Activated naive CD4-positive, alpha-beta T cell treated with anti-CD3 and anti-CD28 coated beads, Interleukin-2, amount 50 U/mL, for 72 hours (primary cell): ENCODE data around the gene ANKRD10. TPM values are rescaled to one million over a fixed set of nuclear protein-coding genes. Genes with fewer than 3 reads are reported as not detected.

ENCODE experiments used
- ATAC-seq, 2 donors: fragments of 150-1000 bp; cut with Tn5 transposase; 2 replicates each; pipeline ENCODE4 v1.10.0; 2021; ENCODE audit warnings: mild to moderate bottlenecking in 2 of 2, moderate library complexity in 2 of 2
- DNase-seq, 2 donors: peaks; one replicate each; pipeline ENCODE4 v3.0.0; 2021 to 2022; ENCODE audit warnings: low spot score in 2 of 2
- H3K27ac Mint-ChIP-seq, 2 donors: one replicate each; pipeline ENCODE4 v1.8.0; 2022; ENCODE audit warnings: mild to moderate bottlenecking in 2 of 2, mixed read lengths in 2 of 2
- H3K36me3 Mint-ChIP-seq, 2 donors: one replicate each; pipeline ENCODE4 v1.8.0; 2022; ENCODE audit warnings: mixed read lengths in 2 of 2
- H3K9me3 Mint-ChIP-seq, 2 donors: one replicate each; pipeline ENCODE4 v1.8.0; 2022; ENCODE audit warnings: mixed read lengths in 2 of 2
- total RNA-seq, 2 donors: library from RNA; stranded (reverse); gene quantifications; one replicate each; pipeline ENCODE4 v1.2.3, GENCODE V29; 2022

Gene ANKRD10
- total RNA-seq, 2 donors from 2014 or later, result 160 to 162 TPM

- DNase-seq (no peak), ATAC-seq (no peak)
- Mint-ChIP-seq H3K36me3 (no peaks in the 10 kb centered on the region), H3K9me3 (no peaks in the 10 kb centered on the region), H3K27ac (peak overlapping the region; percentile 79 to 84)
Measured at GRCh38 chr13:110885516-110885915, 29.4 kb downstream of the ANKRD10 start.

- ATAC-seq, result no peak
- no peak for DNase-seq
- no peaks in the 10 kb centered on the region for H3K36me3 Mint-ChIP-seq
- H3K27ac Mint-ChIP-seq, result peak overlapping the region in 1 of 2 donors; percentile 79
- H3K9me3 Mint-ChIP-seq, result no peaks in the 10 kb centered on the region
Measured at GRCh38 chr13:110884517-110884916, 30.4 kb downstream of the ANKRD10 start.

DNA sequence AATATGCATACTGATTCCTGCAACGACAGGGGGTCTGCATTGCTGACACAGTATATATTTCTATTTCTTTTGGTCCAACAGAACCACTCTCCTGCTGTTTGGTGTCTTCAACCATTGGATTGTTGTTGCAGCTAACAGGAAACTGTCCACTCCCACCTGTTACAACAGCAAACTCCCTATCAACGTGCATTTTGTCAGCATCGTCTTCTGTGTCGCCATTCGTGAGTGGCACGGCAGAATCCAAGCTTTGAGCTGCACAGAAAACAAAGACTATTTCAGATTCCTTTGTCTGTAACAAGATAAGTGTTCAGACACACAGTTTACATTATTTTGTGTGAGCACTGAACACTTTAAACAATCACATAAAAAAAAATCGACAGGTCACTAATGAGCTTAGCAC, 31.3 kb downstream of the ANKRD10 start:
- Mint-ChIP-seq H3K36me3 (no peaks in the 10 kb centered on the region), H3K9me3 (no peaks in the 10 kb centered on the region), H3K27ac (no peak overlapping the region)
- ATAC-seq (no peak), DNase-seq (no peak)

GRCh38 chr13:110882972-110883371, 31.9 kb downstream of the ANKRD10 start:
- DNase-seq, result no peak
- peak; percentile 38 to 61 for ATAC-seq
- Mint-ChIP-seq H3K27ac (no peak overlapping the region), H3K36me3 (no peaks in the 10 kb centered on the region), H3K9me3 (no peaks in the 10 kb centered on the region)

GRCh38 chr13:110881839-110882627, 32.8 kb downstream of the ANKRD10 start:
- no peak overlapping the region for H3K27ac Mint-ChIP-seq
- H3K9me3 Mint-ChIP-seq, result no peaks in the 10 kb centered on the region
- DNase-seq (no peak), ATAC-seq (no peak)
- no peaks in the 10 kb centered on the region for H3K36me3 Mint-ChIP-seq

GRCh38 chr13:110880627-110881026, 34.2 kb downstream of the ANKRD10 start:
- Mint-ChIP-seq H3K27ac (no peak overlapping the region), H3K36me3 (no peaks in the 10 kb centered on the region), H3K9me3 (no peaks in the 10 kb centered on the region)
- DNase-seq, result no peak
- ATAC-seq, result no peak

GRCh38 chr13:110879482-110879881, 35.4 kb downstream of the ANKRD10 start:
- DNase-seq, result no peak
- ATAC-seq, result no peak
- H3K9me3 Mint-ChIP-seq, result no peaks in the 10 kb centered on the region
- H3K36me3 Mint-ChIP-seq, result no peaks in the 10 kb centered on the region
- H3K27ac Mint-ChIP-seq, result no peak overlapping the region

- Mint-ChIP-seq H3K9me3 (no peaks in the 10 kb centered on the region), H3K36me3 (no peaks in the 10 kb centered on the region), H3K27ac (no peak overlapping the region)
- ATAC-seq (no peak), DNase-seq (no peak)
Measured at GRCh38 chr13:110877737-110878258, 37.1 kb downstream of the ANKRD10 start.

GRCh38 chr13:110876609-110877008, 38.3 kb downstream of the ANKRD10 start:
- ATAC-seq (no peak), DNase-seq (no peak)
- H3K27ac Mint-ChIP-seq, result no peak overlapping the region
- H3K36me3 Mint-ChIP-seq, result no peaks in the 10 kb centered on the region
- H3K9me3 Mint-ChIP-seq, result no peaks in the 10 kb centered on the region

DNA sequence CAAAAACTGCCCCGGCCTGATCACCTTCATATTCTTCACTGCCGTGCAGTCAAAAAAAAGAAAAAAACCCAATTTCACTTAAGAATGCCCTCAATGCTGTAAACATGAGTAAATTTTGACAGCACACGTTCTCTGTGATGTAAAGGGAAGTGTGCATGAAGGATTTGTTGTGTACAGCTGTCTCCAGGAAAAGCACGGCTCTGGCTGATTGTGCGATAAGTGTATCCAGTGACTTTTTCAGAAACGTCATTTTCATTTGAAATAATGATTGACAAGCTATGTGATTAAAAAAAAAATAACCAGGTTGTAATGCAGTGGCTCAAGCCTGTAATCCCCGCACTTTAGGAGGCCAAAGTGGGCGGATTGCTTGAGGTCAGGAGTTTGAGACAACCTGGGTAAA, 39.6 kb downstream of the ANKRD10 start:
- H3K36me3 Mint-ChIP-seq, result no peaks in the 10 kb centered on the region
- H3K9me3 Mint-ChIP-seq, result no peaks in the 10 kb centered on the region
- DNase-seq (no peak), ATAC-seq (no peak)
- peak overlapping the region in 1 of 2 donors; percentile 63 for H3K27ac Mint-ChIP-seq

DNA sequence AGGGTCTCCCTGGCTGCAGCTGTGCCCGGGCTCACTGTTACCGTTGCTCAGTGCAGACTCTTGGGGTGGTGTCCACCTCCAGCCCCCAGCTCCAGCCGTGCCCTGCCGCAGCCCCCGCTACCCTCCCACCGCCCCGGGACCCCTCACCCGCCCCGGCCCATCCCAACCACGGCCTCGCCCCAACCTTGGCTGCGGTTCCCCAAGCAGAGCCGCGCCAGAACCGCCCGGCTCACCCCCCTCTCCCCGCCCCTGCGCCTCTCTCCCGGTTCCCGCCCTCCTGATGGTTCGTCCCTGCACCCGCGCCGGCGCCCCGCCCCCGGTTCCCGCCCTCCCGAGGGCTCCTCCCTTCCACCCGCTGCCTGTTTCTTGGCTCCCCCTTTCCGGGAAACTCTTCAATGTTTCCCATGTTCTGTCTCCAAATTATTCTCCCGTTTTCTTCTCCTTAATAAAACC, 40.3 kb downstream of the ANKRD10 start:
- Mint-ChIP-seq H3K27ac (peak overlapping the region; percentile 11 to 63), H3K9me3 (no peaks in the 10 kb centered on the region), H3K36me3 (no peaks in the 10 kb centered on the region)
- ATAC-seq (peak; percentile 75 to 76), DNase-seq (peak in 1 of 2 donors; percentile 64)

DNA sequence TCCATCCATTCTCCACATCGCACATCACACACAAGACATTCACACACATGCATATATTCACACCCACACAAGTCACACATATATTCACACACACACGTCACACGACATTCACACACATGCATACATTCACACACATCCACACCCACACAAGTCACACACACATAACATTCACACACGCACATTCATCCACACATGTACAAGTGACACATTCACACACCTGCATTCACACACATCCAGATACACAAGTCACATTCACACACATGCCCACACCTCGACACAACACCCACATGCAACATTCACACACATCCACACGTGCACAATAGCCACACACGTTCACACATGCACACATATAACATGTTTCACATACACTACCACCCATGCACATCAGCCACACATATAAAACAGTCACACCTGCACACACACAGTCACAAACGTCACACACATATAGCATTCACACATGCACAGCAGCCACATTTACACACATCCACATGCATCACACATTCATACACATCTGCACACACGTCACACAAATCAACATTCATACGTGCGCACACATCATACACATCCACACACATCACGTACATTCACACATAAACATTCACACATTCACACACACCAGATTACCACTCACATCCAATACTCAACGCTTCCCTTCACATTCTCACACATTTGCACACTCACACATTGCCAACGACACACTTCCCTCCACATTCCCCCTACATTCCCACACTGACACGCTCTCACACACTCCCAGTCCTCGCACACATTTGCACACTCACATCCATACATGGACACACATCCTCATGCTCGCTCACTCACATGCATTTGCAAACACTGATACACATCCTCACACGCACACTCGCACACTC, 41.0 kb downstream of the ANKRD10 start:
- Mint-ChIP-seq H3K9me3 (no peaks in the 10 kb centered on the region), H3K36me3 (no peaks in the 10 kb centered on the region), H3K27ac (no peak overlapping the region)
- DNase-seq (no peak), ATAC-seq (no peak)

- no peak for DNase-seq
- Mint-ChIP-seq H3K36me3 (no peaks in the 10 kb centered on the region), H3K27ac (no peak overlapping the region), H3K9me3 (no peaks in the 10 kb centered on the region)
- ATAC-seq, result no peak
Measured at GRCh38 chr13:110872768-110873638, 41.9 kb downstream of the ANKRD10 start.

DNA sequence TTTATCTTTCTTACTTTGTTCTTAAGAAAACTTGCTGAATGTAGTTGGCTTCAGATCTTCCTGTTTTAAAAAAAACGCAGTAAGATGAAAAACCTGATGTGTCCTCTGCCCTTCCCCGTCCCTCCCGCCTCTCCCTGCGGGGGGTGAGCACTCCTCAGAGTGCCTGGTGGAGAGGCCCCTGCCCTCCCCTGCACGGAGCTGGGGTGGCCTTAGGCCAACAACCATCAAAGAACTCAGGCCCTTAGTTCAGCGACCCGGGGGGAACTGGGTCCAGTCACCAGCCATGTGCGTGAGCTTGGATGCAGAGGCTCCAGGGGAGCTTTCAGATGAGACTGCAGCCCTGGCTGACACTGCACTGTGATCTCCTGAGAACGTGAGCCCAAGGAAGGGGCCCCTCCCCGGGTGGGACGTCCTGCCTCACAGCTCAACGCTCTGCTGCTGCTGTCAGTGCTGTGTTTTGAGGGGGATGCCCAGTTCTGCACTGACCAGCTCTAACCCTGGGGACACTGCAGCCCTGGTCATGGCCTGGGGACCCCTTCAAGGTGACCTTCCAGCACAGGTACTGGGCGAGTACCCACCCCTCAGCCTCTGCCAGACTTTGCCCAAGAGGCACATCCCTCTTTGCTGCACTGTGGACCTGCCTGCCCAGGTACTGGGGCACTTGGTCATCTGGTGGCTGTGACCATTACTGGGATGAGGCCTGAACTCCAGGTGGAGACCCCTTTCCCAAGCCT, 42.7 kb downstream of the ANKRD10 start:
- H3K36me3 Mint-ChIP-seq, result no peaks in the 10 kb centered on the region
- ATAC-seq (no peak), DNase-seq (no peak)
- H3K9me3 Mint-ChIP-seq, result no peaks in the 10 kb centered on the region
- no peak overlapping the region for H3K27ac Mint-ChIP-seq

DNA sequence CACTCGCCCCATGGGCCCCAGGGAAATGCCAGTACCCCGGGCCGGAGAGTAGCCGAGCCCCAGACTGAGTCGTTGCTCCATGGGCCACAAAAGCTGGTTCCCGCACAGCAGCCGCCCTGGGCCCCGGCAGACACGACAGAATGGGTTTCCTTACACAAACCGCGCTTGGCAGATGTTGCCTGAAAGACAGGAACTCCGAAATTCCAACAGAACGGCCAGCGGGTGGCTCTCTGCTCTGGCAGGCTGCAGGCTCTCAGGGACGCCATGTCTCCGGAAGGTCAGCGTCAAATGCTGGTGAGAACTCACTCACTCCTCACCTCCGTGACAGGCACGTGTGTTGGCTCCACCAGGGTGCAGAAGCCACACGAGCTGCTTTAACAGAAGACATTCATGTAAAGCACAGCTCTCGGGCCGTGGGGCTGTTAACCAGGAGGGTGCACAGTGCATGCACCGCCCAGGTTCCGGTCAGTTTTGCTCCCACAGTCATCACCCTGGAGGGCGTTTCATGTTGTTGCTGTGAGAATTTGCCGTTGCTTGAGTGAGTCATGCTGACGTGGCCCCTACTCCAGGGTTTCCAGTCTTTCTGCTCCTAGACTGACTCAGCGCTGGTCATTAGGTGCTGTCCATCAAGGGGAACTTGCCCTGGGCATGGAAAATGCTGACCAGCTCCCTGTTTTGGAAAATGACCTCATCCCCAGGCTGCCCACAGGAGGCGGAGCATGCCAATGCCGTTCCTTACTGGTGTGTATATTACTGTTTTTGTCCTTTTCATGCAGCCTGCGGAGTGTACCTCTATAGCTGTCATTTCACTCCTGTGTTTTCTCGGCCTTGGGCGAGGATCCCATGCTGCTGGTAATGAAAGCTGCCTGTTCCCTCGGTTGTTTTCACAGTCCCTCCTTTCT, 44.8 kb downstream of the ANKRD10 start:
- H3K27ac Mint-ChIP-seq, result no peak overlapping the region
- no peaks in the 10 kb centered on the region for H3K9me3 Mint-ChIP-seq
- no peaks in the 10 kb centered on the region for H3K36me3 Mint-ChIP-seq
- ATAC-seq, result peak; percentile 42 to 76
- peak in 1 of 2 donors; percentile 65 for DNase-seq
